Osteocyte (in vitro differentiated cells): ENCODE data around the gene BORCS5. TPM values are rescaled to one million over a fixed set of nuclear protein-coding genes. Genes with fewer than 3 reads are reported as not detected.
"Not testable (repeated sequence)": the region's sequence is repeated elsewhere in the genome, so short reads cannot be mapped to it uniquely, and the experiment has no call there.

ENCODE experiments used
- DNase-seq: peaks from one replicate; pipeline ENCODE4 v3.0.0; 2021; ENCODE audit warnings: mixed read lengths; ENCODE audit not compliant: unreplicated experiment; ENCODE audit errors: extremely low spot score
- H3K27ac Mint-ChIP-seq: one replicate; pipeline ENCODE4 v1.8.0; 2021; ENCODE audit warnings: mild to moderate bottlenecking, mixed read lengths; ENCODE audit not compliant: unreplicated experiment
- H3K27me3 Mint-ChIP-seq: one replicate; pipeline ENCODE4 v1.8.0; 2021; ENCODE audit warnings: mixed read lengths; ENCODE audit not compliant: unreplicated experiment
- H3K36me3 Mint-ChIP-seq: one replicate; pipeline ENCODE4 v1.8.0; 2021; ENCODE audit warnings: mixed read lengths; ENCODE audit not compliant: unreplicated experiment
- H3K4me1 Mint-ChIP-seq: one replicate; pipeline ENCODE4 v1.8.0; 2021; ENCODE audit warnings: mixed read lengths; ENCODE audit not compliant: unreplicated experiment
- H3K4me3 Mint-ChIP-seq: one replicate; pipeline ENCODE4 v1.8.0; 2021; ENCODE audit warnings: mild to moderate bottlenecking, moderate library complexity, mixed read lengths; ENCODE audit not compliant: unreplicated experiment
- H3K9me3 Mint-ChIP-seq: one replicate; pipeline ENCODE4 v1.8.0; 2021; ENCODE audit warnings: mixed read lengths; ENCODE audit not compliant: unreplicated experiment
- CTCF ChIP-seq: fragments of 200-600 bp; sonication (generic); IDR thresholded peaks from 2 replicates; pipeline ENCODE4 v1.5.0; 2021; ENCODE audit warnings: antibody characterized with exemption, mild to moderate bottlenecking, moderate library complexity
- long read RNA-seq: library from polyadenylated mRNA; unstranded; transcript quantifications from one replicate; pipeline ENCODE4 v2.0.0, GENCODE V29; 2021
- total RNA-seq: library from RNA; stranded (reverse); gene quantifications from 2 replicates; pipeline ENCODE4 v1.2.1, GENCODE V29; 2021

The BORCS5 gene
- total RNA-seq = 16.7 and 17.1 TPM in 2 replicates
- long read RNA-seq, full-length matches to known transcripts = 22 of 36 reads
- long read RNA-seq, partial matches to known transcripts = 5 of 36 reads
- long read RNA-seq, other reads (novel, unspliced or antisense) = 9 of 36 reads

- Mint-ChIP-seq H3K36me3 (no peaks in the 10 kb centered on the region), H3K27me3 (no peaks in the 10 kb centered on the region), H3K27ac (peak within 1 kb of the TSS; percentile 92), H3K9me3 (no peaks in the 10 kb centered on the region), H3K4me1 (peaks cover 23% of the 10 kb centered on the region), H3K4me3 (peak within 1 kb of the TSS; percentile 91)
- peak; percentile 35 for TF ChIP-seq CTCF
- DNase-seq = peak; percentile 95
Observed at GRCh38 chr12:12356896-12357718, at the start of gene BORCS5. BORCS5 (plus strand) TSS chr12:12357078; CDS start chr12:12357452, 374 bp downstream.

DNA sequence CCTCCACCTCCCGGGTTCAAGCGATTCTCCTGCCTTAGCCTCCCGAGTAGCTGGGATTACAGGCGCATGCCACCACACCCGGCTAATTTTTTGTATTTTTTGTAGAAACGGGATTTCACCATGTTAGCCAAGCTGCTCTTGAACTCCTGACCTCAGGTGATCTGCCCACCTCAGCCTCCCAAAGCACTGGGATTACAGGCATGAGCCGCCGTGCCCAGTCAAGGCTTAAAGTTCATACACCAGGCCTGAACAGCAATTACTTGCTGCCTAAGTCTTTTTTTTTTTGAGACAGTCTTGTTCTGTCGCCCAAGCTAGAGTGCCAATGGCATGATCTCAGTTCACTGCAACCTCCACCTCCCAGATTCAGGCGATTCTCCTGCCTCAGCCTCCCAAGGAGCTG is 46.2 kb upstream of the BORCS5 start:
- H3K27ac Mint-ChIP-seq, H3K4me1 Mint-ChIP-seq, H3K9me3 Mint-ChIP-seq, H3K27me3 Mint-ChIP-seq, H3K4me3 Mint-ChIP-seq, DNase-seq, H3K36me3 Mint-ChIP-seq: not testable (repeated sequence)

- no peak overlapping the region for H3K27ac Mint-ChIP-seq
- no peaks in the 10 kb centered on the region for H3K9me3 Mint-ChIP-seq
- H3K27me3 Mint-ChIP-seq = no peaks in the 10 kb centered on the region
- TF ChIP-seq CTCF = no peak
- H3K4me3 Mint-ChIP-seq = no peak overlapping the region
- H3K4me1 Mint-ChIP-seq = peaks cover 17% of the 10 kb centered on the region
- H3K36me3 Mint-ChIP-seq = no peaks in the 10 kb centered on the region
- DNase-seq = no peak
Observed at GRCh38 chr12:12315838-12316237, 41.0 kb upstream of the BORCS5 start.

- H3K36me3 Mint-ChIP-seq = no peaks in the 10 kb centered on the region
- TF ChIP-seq CTCF = no peak
- peaks cover 5% of the 10 kb centered on the region for H3K27me3 Mint-ChIP-seq
- peaks cover 21% of the 10 kb centered on the region for H3K4me1 Mint-ChIP-seq
- H3K9me3 Mint-ChIP-seq = no peaks in the 10 kb centered on the region
- H3K27ac Mint-ChIP-seq = peak overlapping the region; percentile 88
- peak overlapping the region; percentile 67 for H3K4me3 Mint-ChIP-seq
- DNase-seq = no peak
Observed at GRCh38 chr12:12319451-12320183, 37.3 kb upstream of the BORCS5 start.

DNA sequence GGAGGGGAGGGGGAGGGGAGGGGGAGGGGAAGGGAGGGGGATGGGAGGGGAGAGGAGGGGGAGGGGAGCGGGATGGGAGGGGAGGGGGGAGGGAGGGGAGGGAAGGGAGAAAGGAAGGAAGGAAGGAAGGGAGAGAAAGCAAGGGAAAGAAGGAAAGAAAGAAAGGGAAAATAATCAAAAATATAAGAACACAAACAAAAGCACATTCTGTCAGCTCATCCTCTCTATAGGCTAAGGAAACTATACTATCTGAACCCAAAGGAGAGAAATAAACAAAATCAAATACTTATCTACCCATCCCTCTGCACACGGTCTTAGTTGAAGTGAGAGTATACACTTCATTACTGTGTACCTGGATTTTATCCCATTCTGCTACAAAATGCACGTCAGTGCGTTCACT is 33.8 kb upstream of the BORCS5 start:
- no peak for TF ChIP-seq CTCF
- Mint-ChIP-seq H3K9me3 (no peaks in the 10 kb centered on the region), H3K27me3 (peaks cover 5% of the 10 kb centered on the region), H3K27ac (no peak overlapping the region), H3K4me3 (no peak overlapping the region), H3K36me3 (no peaks in the 10 kb centered on the region), H3K4me1 (peaks cover 27% of the 10 kb centered on the region)
- no peak for DNase-seq
